Vagina (tissue), 2 donors: ENCODE measurements around the gene KL.

Source experiments
- POLR2A ChIP-seq, 2 donors: fragments of 450-650 bp; IDR thresholded peaks; one replicate each; pipeline ENCODE4 v1.6.1; 2017; ENCODE audit warnings: antibody characterized with exemption in 2 of 2, mild to moderate bottlenecking in 2 of 2, moderate library complexity in 2 of 2
- TF ChIP-seq, protein P1 (sequence below), 3 experiments: fragments of 450-650 bp in 2 of 3; fragments of 200-600 bp in 1 of 3; sonication (generic) in 1 of 3; IDR thresholded peaks; one replicate each; pipeline ENCODE4 v1.5.1; 2017 to 2019; ENCODE audit warnings: antibody characterized with exemption in 3 of 3, mild to moderate bottlenecking in 2 of 3, moderate library complexity in 2 of 3

DNA sequence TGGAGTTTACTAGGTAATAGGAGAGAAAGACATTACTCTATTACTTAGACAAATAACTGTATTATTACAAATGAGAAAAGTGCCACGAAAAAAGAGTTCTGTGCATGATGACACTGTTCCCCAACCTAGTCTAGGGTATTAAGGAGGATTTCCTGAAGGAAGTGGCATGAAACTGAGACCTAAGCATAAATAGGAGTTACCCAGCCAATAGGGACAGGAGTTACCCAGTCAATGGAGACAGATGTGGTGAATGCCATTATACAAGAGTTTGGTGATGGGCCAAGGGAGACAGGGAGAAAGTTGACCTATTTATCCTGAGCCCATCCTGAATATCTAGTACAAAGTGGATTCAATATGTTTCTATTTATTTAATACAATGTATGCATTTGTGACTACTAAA is 65.4 kb downstream of the KL start:
- TF ChIP-seq POLR2A (IDR thresholded peaks at IDR 0.05), result no peak
- TF ChIP-seq, protein P1, sequence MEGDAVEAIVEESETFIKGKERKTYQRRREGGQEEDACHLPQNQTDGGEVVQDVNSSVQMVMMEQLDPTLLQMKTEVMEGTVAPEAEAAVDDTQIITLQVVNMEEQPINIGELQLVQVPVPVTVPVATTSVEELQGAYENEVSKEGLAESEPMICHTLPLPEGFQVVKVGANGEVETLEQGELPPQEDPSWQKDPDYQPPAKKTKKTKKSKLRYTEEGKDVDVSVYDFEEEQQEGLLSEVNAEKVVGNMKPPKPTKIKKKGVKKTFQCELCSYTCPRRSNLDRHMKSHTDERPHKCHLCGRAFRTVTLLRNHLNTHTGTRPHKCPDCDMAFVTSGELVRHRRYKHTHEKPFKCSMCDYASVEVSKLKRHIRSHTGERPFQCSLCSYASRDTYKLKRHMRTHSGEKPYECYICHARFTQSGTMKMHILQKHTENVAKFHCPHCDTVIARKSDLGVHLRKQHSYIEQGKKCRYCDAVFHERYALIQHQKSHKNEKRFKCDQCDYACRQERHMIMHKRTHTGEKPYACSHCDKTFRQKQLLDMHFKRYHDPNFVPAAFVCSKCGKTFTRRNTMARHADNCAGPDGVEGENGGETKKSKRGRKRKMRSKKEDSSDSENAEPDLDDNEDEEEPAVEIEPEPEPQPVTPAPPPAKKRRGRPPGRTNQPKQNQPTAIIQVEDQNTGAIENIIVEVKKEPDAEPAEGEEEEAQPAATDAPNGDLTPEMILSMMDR (IDR thresholded peaks at IDR 0.05), result no peak
